WI38 (cell line): ENCODE results near the gene GFRAL.

ENCODE experiments used
- H3K4me3 ChIP-seq: 2 replicates; pipeline ENCODE4 v1.5.1; 2011; ENCODE audit warnings: low read depth, mild to moderate bottlenecking, control low read depth, low read length
- TF ChIP-seq, protein P1 (sequence below): IDR thresholded peaks from 2 replicates; pipeline ENCODE4 v1.5.1; 2012; ENCODE audit warnings: low read depth, mild to moderate bottlenecking, control low read depth, low read length

Gene GFRAL

DNA sequence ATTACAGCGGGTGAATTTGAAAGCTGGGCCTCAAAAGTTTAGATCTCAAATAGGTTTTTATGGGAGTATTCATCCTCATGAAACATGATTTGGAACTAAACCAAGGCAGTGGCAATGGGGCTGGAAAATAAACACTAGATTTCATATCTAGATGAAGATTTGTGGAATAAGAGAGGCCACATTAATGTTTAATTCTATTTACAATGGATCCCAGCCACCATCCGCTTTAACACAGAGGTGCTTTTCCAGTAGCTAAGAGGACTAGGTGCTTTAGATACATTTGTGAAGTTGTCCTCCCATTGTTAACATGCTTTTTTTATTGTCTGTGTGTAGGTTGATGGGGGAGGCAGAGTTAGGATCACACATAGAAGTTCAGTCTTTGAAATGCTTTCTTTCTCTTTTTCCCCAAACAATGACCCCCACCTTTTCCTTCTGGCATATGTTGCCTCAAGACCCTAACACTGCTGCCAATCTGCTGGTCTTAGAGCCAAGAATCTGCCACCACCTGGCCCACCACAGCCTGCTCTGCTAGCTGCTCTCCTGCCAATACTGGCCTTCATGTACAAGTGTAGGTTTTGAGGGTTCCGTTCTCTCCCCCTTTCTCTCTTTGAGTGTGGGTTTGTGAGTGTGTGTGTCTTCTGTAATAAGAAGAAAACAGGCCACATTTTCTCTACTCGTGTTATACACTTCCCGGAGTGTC, 27.8 kb upstream of the GFRAL start:
- no peak overlapping the region for H3K4me3 ChIP-seq
- TF ChIP-seq, protein P1, sequence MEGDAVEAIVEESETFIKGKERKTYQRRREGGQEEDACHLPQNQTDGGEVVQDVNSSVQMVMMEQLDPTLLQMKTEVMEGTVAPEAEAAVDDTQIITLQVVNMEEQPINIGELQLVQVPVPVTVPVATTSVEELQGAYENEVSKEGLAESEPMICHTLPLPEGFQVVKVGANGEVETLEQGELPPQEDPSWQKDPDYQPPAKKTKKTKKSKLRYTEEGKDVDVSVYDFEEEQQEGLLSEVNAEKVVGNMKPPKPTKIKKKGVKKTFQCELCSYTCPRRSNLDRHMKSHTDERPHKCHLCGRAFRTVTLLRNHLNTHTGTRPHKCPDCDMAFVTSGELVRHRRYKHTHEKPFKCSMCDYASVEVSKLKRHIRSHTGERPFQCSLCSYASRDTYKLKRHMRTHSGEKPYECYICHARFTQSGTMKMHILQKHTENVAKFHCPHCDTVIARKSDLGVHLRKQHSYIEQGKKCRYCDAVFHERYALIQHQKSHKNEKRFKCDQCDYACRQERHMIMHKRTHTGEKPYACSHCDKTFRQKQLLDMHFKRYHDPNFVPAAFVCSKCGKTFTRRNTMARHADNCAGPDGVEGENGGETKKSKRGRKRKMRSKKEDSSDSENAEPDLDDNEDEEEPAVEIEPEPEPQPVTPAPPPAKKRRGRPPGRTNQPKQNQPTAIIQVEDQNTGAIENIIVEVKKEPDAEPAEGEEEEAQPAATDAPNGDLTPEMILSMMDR = no peak

DNA sequence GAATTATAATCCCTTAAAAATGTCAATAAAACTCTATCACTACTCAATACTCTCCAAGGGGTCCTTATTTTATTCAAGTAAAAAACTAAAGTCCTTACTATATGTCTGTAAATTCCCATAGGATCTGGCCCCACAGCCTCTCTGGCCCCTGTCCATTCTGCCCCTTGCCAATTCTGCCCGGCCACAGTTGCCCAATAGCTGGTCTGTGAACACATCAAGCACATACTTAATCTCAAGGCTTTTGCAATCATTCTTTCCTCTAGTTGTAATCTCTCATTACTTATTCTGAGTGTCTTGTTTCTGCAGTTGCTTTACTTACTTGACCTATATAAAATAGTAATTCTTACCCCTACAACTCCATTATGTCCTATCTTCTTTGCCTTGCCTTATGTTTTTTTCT, 22.5 kb upstream of the GFRAL start:
- TF ChIP-seq, protein P1 = no peak
- H3K4me3 ChIP-seq = no peak overlapping the region

DNA sequence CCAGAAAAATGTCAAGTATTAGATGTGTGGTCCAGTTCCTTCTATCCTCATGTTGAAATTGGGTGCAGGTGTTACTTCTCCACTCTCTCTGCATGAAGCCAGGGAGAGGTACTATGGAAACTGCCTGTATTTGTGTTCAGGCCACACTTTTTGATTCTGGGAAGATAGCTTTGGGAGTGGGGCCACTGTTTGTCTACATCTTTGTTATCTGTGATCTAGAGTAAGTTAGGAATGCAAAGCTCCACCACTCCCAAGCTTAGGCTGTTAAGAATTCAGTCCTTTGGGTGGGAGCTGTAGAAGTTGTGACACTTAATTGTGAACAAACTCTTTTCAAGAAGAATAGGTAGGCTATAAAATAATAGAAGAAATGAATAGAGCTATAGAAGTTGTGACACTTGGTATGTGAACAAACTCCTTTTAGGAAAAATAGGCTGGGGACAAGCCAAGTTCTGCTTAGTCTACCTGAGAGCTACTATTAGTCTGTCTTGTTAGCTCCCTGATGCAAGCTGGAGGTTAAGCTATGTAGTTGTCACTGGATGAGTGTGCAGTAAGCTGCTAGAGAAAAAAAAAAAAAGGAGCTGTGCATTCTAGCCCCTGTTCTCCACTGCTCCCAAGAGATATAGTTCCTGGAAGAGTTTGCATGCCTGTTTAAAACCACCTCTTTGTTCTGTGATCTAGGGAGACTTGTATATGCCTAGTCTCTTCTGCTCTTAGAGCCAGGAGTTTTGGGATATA, 7.1 kb upstream of the GFRAL start:
- H3K4me3 ChIP-seq = no peak overlapping the region
- TF ChIP-seq, protein P1 = no peak

DNA sequence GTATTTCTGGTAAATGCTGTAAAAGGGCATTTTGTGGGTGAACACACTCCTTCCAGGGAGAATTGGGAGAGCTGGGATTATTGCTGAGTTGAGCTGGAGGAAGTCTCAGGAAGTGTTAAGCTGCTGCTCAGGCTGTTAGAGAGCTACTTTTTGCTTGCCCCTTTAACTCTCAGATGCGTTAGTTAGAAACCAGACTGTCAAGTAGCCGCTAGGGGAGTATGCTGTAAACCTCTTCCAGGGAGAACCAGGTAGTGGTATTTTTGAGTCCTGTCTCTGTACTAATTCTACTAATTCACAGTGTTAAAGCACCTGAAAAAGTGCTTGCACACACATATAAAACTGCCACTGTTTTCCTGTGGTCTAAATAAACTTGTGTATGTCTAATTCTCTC, 6.6 kb upstream of the GFRAL start:
- TF ChIP-seq, protein P1 = no peak
- H3K4me3 ChIP-seq = no peak overlapping the region

DNA sequence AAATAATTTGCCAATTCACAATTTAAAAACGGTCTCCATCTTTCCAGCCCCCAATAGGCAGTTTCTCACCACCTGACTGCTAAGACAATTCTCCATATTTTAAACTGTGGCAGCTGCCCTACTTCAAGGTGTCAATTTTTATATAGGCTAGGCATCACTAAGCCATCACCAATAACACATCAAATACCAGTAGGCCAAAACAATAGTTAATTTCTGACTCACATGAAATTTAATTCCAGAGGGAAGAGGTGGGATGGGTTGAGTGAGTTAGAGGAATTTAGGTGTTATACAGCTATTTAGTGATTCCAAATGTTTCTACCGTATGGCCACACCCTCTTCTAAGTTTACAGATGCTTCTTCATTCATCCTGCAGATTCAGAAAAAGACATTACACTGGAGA, 49.9 kb downstream of the GFRAL start:
- H3K4me3 ChIP-seq = no peak overlapping the region
- TF ChIP-seq, protein P1 = no peak

DNA sequence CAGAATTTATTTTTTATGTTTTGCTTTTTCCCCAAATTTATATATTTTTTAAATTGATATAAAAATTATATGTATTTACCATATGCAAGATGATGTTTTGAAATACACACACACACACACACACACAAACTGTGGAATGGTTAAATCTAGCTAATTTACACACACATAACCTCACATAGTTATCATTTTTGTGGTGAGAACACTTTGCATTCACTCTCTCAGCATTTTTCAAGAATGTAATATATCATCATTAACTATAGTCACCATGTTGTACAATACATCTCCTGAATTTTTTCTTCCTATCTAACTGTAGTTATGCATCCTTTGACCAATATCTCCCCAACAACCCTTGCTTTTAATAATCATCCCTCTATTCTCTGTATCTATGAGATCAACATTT, 52.2 kb downstream of the GFRAL start:
- H3K4me3 ChIP-seq = no peak overlapping the region
- TF ChIP-seq, protein P1 = no peak

DNA sequence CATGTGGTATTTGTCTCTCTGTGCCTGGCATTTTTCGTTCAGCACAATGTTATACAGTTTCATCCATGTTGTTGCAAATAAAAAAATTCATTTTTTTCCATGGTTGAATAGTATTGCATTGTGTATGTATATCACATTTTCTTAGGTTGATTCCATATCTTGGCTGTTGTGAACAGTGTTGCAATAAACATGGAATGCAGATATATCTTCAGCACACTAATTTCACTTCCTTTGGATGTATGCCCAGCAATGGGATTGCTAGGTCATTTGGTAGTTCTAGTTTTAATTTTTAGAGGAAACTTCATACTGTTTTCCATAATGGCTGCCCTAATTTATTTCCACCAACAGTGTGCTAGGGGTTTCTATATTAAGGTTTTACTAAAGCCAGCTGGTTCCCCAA, 52.6 kb downstream of the GFRAL start:
- no peak overlapping the region for H3K4me3 ChIP-seq
- TF ChIP-seq, protein P1 = no peak
